Stimulated activated naive B cell treated with anti-CD40 and anti-IgM and Interleukin-4, amounts not matched to agents 10 μg/mL and 1 μg/mL and 100 μg/mL, for 72 hours (primary cell): ENCODE data around the gene KLHL2.
"Not testable (repeated sequence)": the region's sequence is repeated elsewhere in the genome, so short reads cannot be mapped to it uniquely, and the experiment has no call there.

Source experiments
- ATAC-seq, 2 donors: fragments of 150-1000 bp; cut with Tn5 transposase; replicated peaks; 2 replicates each; pipeline ENCODE4 v1.10.0; 2021; ENCODE audit warnings: moderate library complexity in 1 of 2
- DNase-seq: peaks from one replicate; pipeline ENCODE4 v3.0.0; 2021
- H3K27ac Mint-ChIP-seq: one replicate; pipeline ENCODE4 v1.8.0; 2022; ENCODE audit warnings: mild to moderate bottlenecking, mixed read lengths
- H3K27me3 Mint-ChIP-seq, 2 donors: one replicate each; pipeline ENCODE4 v1.8.0; 2022; ENCODE audit warnings: mixed read lengths in 2 of 2
- H3K36me3 Mint-ChIP-seq, 2 donors: one replicate each; pipeline ENCODE4 v1.8.0; 2022; ENCODE audit warnings: mixed read lengths in 2 of 2, mild to moderate bottlenecking in 1 of 2
- H3K4me1 Mint-ChIP-seq, 2 donors: one replicate each; pipeline ENCODE4 v1.8.0; 2022; ENCODE audit warnings: mixed read lengths in 2 of 2, mild to moderate bottlenecking in 1 of 2
- H3K4me3 Mint-ChIP-seq, 2 donors: one replicate each; pipeline ENCODE4 v1.8.0; 2022; ENCODE audit warnings: mild to moderate bottlenecking in 2 of 2, mixed read lengths in 2 of 2, moderate library complexity in 1 of 2
- H3K9me3 Mint-ChIP-seq, 2 donors: one replicate each; pipeline ENCODE4 v1.8.0; 2022; ENCODE audit warnings: mixed read lengths in 2 of 2, mild to moderate bottlenecking in 1 of 2

Gene KLHL2

GRCh38 chr4:165207431-165208220 is at the start of gene KLHL2:
TSS of gene KLHL2 (plus strand) at chr4:165207561. CDS start at chr4:165207877, 316 bp downstream.
- DNase-seq = peak; percentile 70
- no peaks in the 10 kb centered on the region for H3K27me3 Mint-ChIP-seq
- no peaks in the 10 kb centered on the region for H3K9me3 Mint-ChIP-seq
- peaks cover 47 to 74% of the 10 kb centered on the region in 2 donors for H3K4me1 Mint-ChIP-seq
- peak within 1 kb of the TSS; percentile 70 to 84 for H3K4me3 Mint-ChIP-seq
- peak; percentile 86 to 88 for ATAC-seq
- peaks cover 0 to 2% of the 10 kb centered on the region in 2 donors for H3K36me3 Mint-ChIP-seq
- peak within 1 kb of the TSS; percentile 90 for H3K27ac Mint-ChIP-seq

- peaks cover 4 to 7% of the 10 kb centered on the region in 2 donors for H3K9me3 Mint-ChIP-seq
- H3K27me3 Mint-ChIP-seq = peaks cover 5 to 23% of the 10 kb centered on the region in 2 donors
- no peak overlapping the region for H3K4me3 Mint-ChIP-seq
- H3K27ac Mint-ChIP-seq = no peak overlapping the region
- DNase-seq = no peak
- H3K36me3 Mint-ChIP-seq = no peaks in the 10 kb centered on the region
- ATAC-seq = no peak
- no peaks in the 10 kb centered on the region for H3K4me1 Mint-ChIP-seq
Measured at GRCh38 chr4:165158762-165159161, 48.6 kb upstream of the KLHL2 start.

GRCh38 chr4:165164257-165164656 is 43.1 kb upstream of the KLHL2 start:
- Mint-ChIP-seq H3K9me3 (peaks cover 7 to 8% of the 10 kb centered on the region in 2 donors), H3K36me3 (peaks cover 0 to 5% of the 10 kb centered on the region in 2 donors), H3K27me3 (peaks cover 7% of the 10 kb centered on the region in 2 donors), H3K27ac (no peak overlapping the region), H3K4me3 (no peak overlapping the region), H3K4me1 (no peaks in the 10 kb centered on the region)
- ATAC-seq (no peak), DNase-seq (no peak)

GRCh38 chr4:165166872-165167271 is 40.5 kb upstream of the KLHL2 start:
- not testable (repeated sequence) for H3K27ac Mint-ChIP-seq, H3K9me3 Mint-ChIP-seq

GRCh38 chr4:165167650-165168049 is 39.7 kb upstream of the KLHL2 start:
- no peak overlapping the region for H3K4me3 Mint-ChIP-seq

More at GRCh38 chr4:165166872-165167271, 40.5 kb upstream of the KLHL2 start:
- not testable (repeated sequence) for ATAC-seq, H3K4me3 Mint-ChIP-seq, H3K36me3 Mint-ChIP-seq, H3K27me3 Mint-ChIP-seq, H3K4me1 Mint-ChIP-seq, DNase-seq

GRCh38 chr4:165170819-165171218 is 36.5 kb upstream of the KLHL2 start:
- Mint-ChIP-seq H3K36me3 (peaks cover 0 to 5% of the 10 kb centered on the region in 2 donors), H3K4me1 (no peaks in the 10 kb centered on the region), H3K27me3 (peaks cover 0 to 12% of the 10 kb centered on the region in 2 donors), H3K4me3 (no peak overlapping the region), H3K9me3 (peaks cover 7 to 8% of the 10 kb centered on the region in 2 donors), H3K27ac (no peak overlapping the region)
- ATAC-seq (no peak), DNase-seq (no peak)

More at GRCh38 chr4:165167650-165168049, 39.7 kb upstream of the KLHL2 start:
- peaks cover 0 to 12% of the 10 kb centered on the region in 2 donors for H3K27me3 Mint-ChIP-seq
- H3K36me3 Mint-ChIP-seq = peaks cover 0 to 5% of the 10 kb centered on the region in 2 donors
- no peaks in the 10 kb centered on the region for H3K4me1 Mint-ChIP-seq
- no peak overlapping the region for H3K27ac Mint-ChIP-seq
- no peak for DNase-seq
- H3K9me3 Mint-ChIP-seq = peaks cover 7 to 8% of the 10 kb centered on the region in 2 donors
- no peak for ATAC-seq

- H3K27me3 Mint-ChIP-seq, H3K4me3 Mint-ChIP-seq, H3K36me3 Mint-ChIP-seq, H3K4me1 Mint-ChIP-seq, H3K9me3 Mint-ChIP-seq, H3K27ac Mint-ChIP-seq, DNase-seq, ATAC-seq: not testable (repeated sequence)
Measured at GRCh38 chr4:165175470-165175869, 31.9 kb upstream of the KLHL2 start.

- H3K4me3 Mint-ChIP-seq = no peak overlapping the region
- H3K27me3 Mint-ChIP-seq = peaks cover 5 to 6% of the 10 kb centered on the region in 2 donors
- H3K4me1 Mint-ChIP-seq = peaks cover 0 to 4% of the 10 kb centered on the region in 2 donors
Measured at GRCh38 chr4:165175879-165176278, 31.5 kb upstream of the KLHL2 start.

GRCh38 chr4:165177725-165178666 is 29.4 kb upstream of the KLHL2 start:
- no peak for DNase-seq
- Mint-ChIP-seq H3K9me3 (peaks cover 0 to 2% of the 10 kb centered on the region in 2 donors), H3K27me3 (peaks cover 0 to 6% of the 10 kb centered on the region in 2 donors), H3K36me3 (no peaks in the 10 kb centered on the region), H3K4me1 (peaks cover 0 to 4% of the 10 kb centered on the region in 2 donors), H3K4me3 (no peak overlapping the region), H3K27ac (no peak overlapping the region)
- ATAC-seq = peak in 1 of 2 donors; percentile 36

More at GRCh38 chr4:165175879-165176278, 31.5 kb upstream of the KLHL2 start:
- ATAC-seq (no peak), DNase-seq (no peak)
- peaks cover 0 to 2% of the 10 kb centered on the region in 2 donors for H3K9me3 Mint-ChIP-seq
- H3K27ac Mint-ChIP-seq = no peak overlapping the region
- H3K36me3 Mint-ChIP-seq = no peaks in the 10 kb centered on the region

- Mint-ChIP-seq H3K27me3 (peaks cover 0 to 6% of the 10 kb centered on the region in 2 donors), H3K4me3 (no peak overlapping the region), H3K36me3 (no peaks in the 10 kb centered on the region), H3K27ac (no peak overlapping the region), H3K4me1 (no peaks in the 10 kb centered on the region), H3K9me3 (peaks cover 0 to 3% of the 10 kb centered on the region in 2 donors)
- no peak for ATAC-seq
- no peak for DNase-seq
Measured at GRCh38 chr4:165184220-165184619, 23.1 kb upstream of the KLHL2 start.

GRCh38 chr4:165184998-165185397 is 22.4 kb upstream of the KLHL2 start:
- not testable (repeated sequence) for H3K4me3 Mint-ChIP-seq, H3K4me1 Mint-ChIP-seq, ATAC-seq, H3K27me3 Mint-ChIP-seq, H3K9me3 Mint-ChIP-seq, H3K36me3 Mint-ChIP-seq, H3K27ac Mint-ChIP-seq, DNase-seq

GRCh38 chr4:165185448-165185847 is 21.9 kb upstream of the KLHL2 start:
- Mint-ChIP-seq H3K4me3 (no peak overlapping the region), H3K9me3 (peaks cover 0 to 3% of the 10 kb centered on the region in 2 donors), H3K36me3 (no peaks in the 10 kb centered on the region), H3K27ac (no peak overlapping the region), H3K4me1 (no peaks in the 10 kb centered on the region), H3K27me3 (peaks cover 0 to 6% of the 10 kb centered on the region in 2 donors)
- no peak for DNase-seq
- no peak for ATAC-seq

- ATAC-seq = peak in 1 of 2 donors; percentile 39
- Mint-ChIP-seq H3K4me1 (no peaks in the 10 kb centered on the region), H3K27me3 (peaks cover 0 to 6% of the 10 kb centered on the region in 2 donors), H3K9me3 (peaks cover 0 to 3% of the 10 kb centered on the region in 2 donors), H3K36me3 (no peaks in the 10 kb centered on the region), H3K4me3 (no peak overlapping the region), H3K27ac (no peak overlapping the region)
- DNase-seq = no peak
Measured at GRCh38 chr4:165190591-165191347, 16.6 kb upstream of the KLHL2 start.

- DNase-seq = no peak
- no peak for ATAC-seq
- Mint-ChIP-seq H3K27ac (no peak overlapping the region), H3K9me3 (peaks cover 0 to 3% of the 10 kb centered on the region in 2 donors), H3K36me3 (no peaks in the 10 kb centered on the region), H3K4me3 (no peak overlapping the region), H3K27me3 (peaks cover 0 to 6% of the 10 kb centered on the region in 2 donors), H3K4me1 (no peaks in the 10 kb centered on the region)
Measured at GRCh38 chr4:165191348-165191656, 16.1 kb upstream of the KLHL2 start.
